Thyroid gland (tissue), 4 donors: Measurements from ENCODE around the gene NMUR1.

ENCODE experiments used
- CTCF ChIP-seq, 6 experiments: fragments of 200-600 bp in 3 of 6; fragments of 450-650 bp in 3 of 6; sonication (generic) in 3 of 6; IDR thresholded peaks; one replicate each; pipeline ENCODE4 v1.5.1; 2016 to 2019; ENCODE audit warnings: antibody characterized with exemption in 6 of 6, mild to moderate bottlenecking in 2 of 6, inconsistent platforms in 1 of 6, moderate library complexity in 1 of 6
- POLR2A ChIP-seq, 2 donors: fragments of 450-650 bp; IDR thresholded peaks; one replicate each; pipeline ENCODE4 v1.6.1; 2017; ENCODE audit warnings: antibody characterized with exemption in 2 of 2, mild to moderate bottlenecking in 2 of 2, moderate library complexity in 1 of 2

DNA sequence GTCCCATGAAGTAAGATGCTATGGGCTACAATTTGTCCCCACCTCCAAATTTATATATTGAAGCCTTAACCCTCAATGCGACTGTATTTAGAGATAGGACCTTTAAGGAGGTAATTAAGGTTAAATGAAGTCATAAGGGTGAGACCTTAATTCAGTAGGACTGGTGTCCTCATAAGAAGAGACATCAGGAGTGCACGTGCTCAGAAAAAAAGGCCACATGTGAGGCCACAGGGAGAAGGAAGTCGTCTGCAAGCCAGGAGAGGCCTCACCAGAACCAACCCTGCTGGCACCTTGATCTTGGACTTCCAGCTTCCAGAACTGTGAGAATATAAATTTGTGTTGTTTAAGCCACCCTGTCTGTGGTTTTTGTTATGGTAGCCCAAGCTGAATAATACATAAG lies 36.9 kb upstream of the NMUR1 start:
- TF ChIP-seq POLR2A (IDR thresholded peaks at IDR 0.05) = no peak
- TF ChIP-seq CTCF (IDR thresholded peaks at IDR 0.05) = no peak
